SJSA1 (cell line): Measurements from ENCODE around the gene PCNT. TPM values are rescaled to one million over a fixed set of nuclear protein-coding genes. Genes with fewer than 3 reads are reported as not detected.

ENCODE experiments used
- DNase-seq, 2 experiments: peaks; one replicate each; pipeline ENCODE4 v3.0.0-alpha.2; 2015 to 2020; ENCODE audit warnings: low spot score in 2 of 2, low read depth in 1 of 2
- H3K27ac ChIP-seq: fragments of 250-450 bp; sonication (Bioruptor Pico); 2 replicates; pipeline ENCODE4 v1.5.1; 2020; ENCODE audit warnings: mild to moderate bottlenecking, moderate library complexity
- H3K27me3 ChIP-seq: fragments of 250-450 bp; sonication (Bioruptor Pico); replicated peaks from 2 replicates; pipeline ENCODE4 v1.5.1; 2020; ENCODE audit warnings: mild to moderate bottlenecking, moderate library complexity
- H3K36me3 ChIP-seq: fragments of 250-450 bp; sonication (Bioruptor Pico); 2 replicates; pipeline ENCODE4 v1.5.1; 2020; ENCODE audit warnings: mild to moderate bottlenecking
- H3K4me1 ChIP-seq: fragments of 250-450 bp; sonication (Bioruptor Pico); replicated peaks from 2 replicates; pipeline ENCODE4 v1.6.1; 2021; ENCODE audit warnings: mild to moderate bottlenecking
- H3K4me3 ChIP-seq: fragments of 250-450 bp; sonication (Bioruptor Pico); 2 replicates; pipeline ENCODE4 v1.5.1; 2020; ENCODE audit warnings: mild to moderate bottlenecking
- H3K9me3 ChIP-seq: fragments of 250-450 bp; sonication (Bioruptor Pico); replicated peaks from 2 replicates; pipeline ENCODE4 v1.5.1; 2020; ENCODE audit warnings: mild to moderate bottlenecking
- total RNA-seq: library from RNA; depleted of rRNA; stranded (reverse); fragments of >200 nt; shearing (Covaris generic); gene quantifications from 2 replicates; pipeline ENCODE4 v1.2.3, GENCODE V29; 2014

The PCNT gene
- total RNA-seq, 1 experiment from 2014 or later: 57.3 TPM

GRCh38 chr21:46469275-46469674, 145.3 kb downstream of the PCNT start:
- no peak for DNase-seq
- Histone ChIP-seq H3K4me3 (no peak overlapping the region), H3K9me3 (no peaks in the 10 kb centered on the region), H3K27me3 (no peaks in the 10 kb centered on the region), H3K36me3 (peaks cover 33% of the 10 kb centered on the region), H3K4me1 (no peaks in the 10 kb centered on the region; the same call in 1 of the 2 replicates), H3K27ac (no peak overlapping the region)

GRCh38 chr21:46471514-46471913, 147.6 kb downstream of the PCNT start:
- Histone ChIP-seq H3K27ac (no peak overlapping the region), H3K4me1 (no peaks in the 10 kb centered on the region; the same call in 1 of the 2 replicates), H3K9me3 (no peaks in the 10 kb centered on the region), H3K4me3 (no peak overlapping the region), H3K36me3 (peaks cover 20% of the 10 kb centered on the region), H3K27me3 (no peaks in the 10 kb centered on the region)
- DNase-seq: no peak

GRCh38 chr21:46472246-46472645, 148.3 kb downstream of the PCNT start:
- no peaks in the 10 kb centered on the region for H3K27me3 ChIP-seq
- H3K4me3 ChIP-seq: no peak overlapping the region
- peaks cover 20% of the 10 kb centered on the region for H3K36me3 ChIP-seq
- DNase-seq: no peak
- no peak overlapping the region for H3K27ac ChIP-seq
- no peaks in the 10 kb centered on the region for H3K9me3 ChIP-seq
- no peaks in the 10 kb centered on the region; the same call in 1 of the 2 replicates for H3K4me1 ChIP-seq

- Histone ChIP-seq H3K27me3 (no peaks in the 10 kb centered on the region), H3K36me3 (peaks cover 15% of the 10 kb centered on the region), H3K27ac (no peak overlapping the region), H3K4me1 (no peaks in the 10 kb centered on the region; the same call in 1 of the 2 replicates), H3K4me3 (no peak overlapping the region), H3K9me3 (no peaks in the 10 kb centered on the region)
- no peak for DNase-seq
Measured at GRCh38 chr21:46474382-46474781, 150.4 kb downstream of the PCNT start.

GRCh38 chr21:46475296-46475695, 151.3 kb downstream of the PCNT start:
- Histone ChIP-seq H3K4me1 (no peaks in the 10 kb centered on the region; the same call in 1 of the 2 replicates), H3K9me3 (no peaks in the 10 kb centered on the region), H3K27me3 (no peaks in the 10 kb centered on the region), H3K4me3 (no peak overlapping the region), H3K36me3 (peaks cover 15% of the 10 kb centered on the region), H3K27ac (no peak overlapping the region)
- DNase-seq: no peak

GRCh38 chr21:46477765-46478164, 153.8 kb downstream of the PCNT start:
- H3K36me3 ChIP-seq: peaks cover 27% of the 10 kb centered on the region
- 0 out of 2 replicates have a peak, but pooled peaks cover 3% of the 10 kb centered on the region for H3K9me3 ChIP-seq
- peaks cover 5% of the 10 kb centered on the region for H3K4me1 ChIP-seq
- no peaks in the 10 kb centered on the region for H3K27me3 ChIP-seq
- H3K4me3 ChIP-seq: no peak overlapping the region
- DNase-seq: no peak
- H3K27ac ChIP-seq: no peak overlapping the region

GRCh38 chr21:46478910-46479309, 155.0 kb downstream of the PCNT start:
- H3K4me1 ChIP-seq: peaks cover 5% of the 10 kb centered on the region
- no peak overlapping the region for H3K4me3 ChIP-seq
- H3K36me3 ChIP-seq: peaks cover 27% of the 10 kb centered on the region
- H3K9me3 ChIP-seq: 0 out of 2 replicates have a peak, but pooled peaks cover 3% of the 10 kb centered on the region
- no peak overlapping the region for H3K27ac ChIP-seq
- no peaks in the 10 kb centered on the region for H3K27me3 ChIP-seq
- no peak for DNase-seq

- H3K9me3 ChIP-seq: 0 out of 2 replicates have a peak, but pooled peaks cover 3% of the 10 kb centered on the region
- H3K4me1 ChIP-seq: peaks cover 5% of the 10 kb centered on the region
- H3K27ac ChIP-seq: no peak overlapping the region
- H3K4me3 ChIP-seq: no peak overlapping the region
- H3K36me3 ChIP-seq: peaks cover 29% of the 10 kb centered on the region
- H3K27me3 ChIP-seq: no peaks in the 10 kb centered on the region
- no peak for DNase-seq
Measured at GRCh38 chr21:46480466-46480865, 156.5 kb downstream of the PCNT start.

- no peak overlapping the region for H3K4me3 ChIP-seq
- H3K27ac ChIP-seq: no peak overlapping the region
- peaks cover 5% of the 10 kb centered on the region for H3K4me1 ChIP-seq
- 0 out of 2 replicates have a peak, but pooled peaks cover 3% of the 10 kb centered on the region for H3K9me3 ChIP-seq
- no peak for DNase-seq
- peaks cover 45% of the 10 kb centered on the region for H3K36me3 ChIP-seq
- no peaks in the 10 kb centered on the region for H3K27me3 ChIP-seq
Measured at GRCh38 chr21:46482225-46482845, 158.4 kb downstream of the PCNT start.

GRCh38 chr21:46482846-46483231, 158.9 kb downstream of the PCNT start:
- peaks cover 5% of the 10 kb centered on the region for H3K4me1 ChIP-seq
- H3K27me3 ChIP-seq: no peaks in the 10 kb centered on the region
- H3K36me3 ChIP-seq: peaks cover 48% of the 10 kb centered on the region
- no peak for DNase-seq
- H3K4me3 ChIP-seq: no peak overlapping the region
- H3K27ac ChIP-seq: no peak overlapping the region
- 0 out of 2 replicates have a peak, but pooled peaks cover 3% of the 10 kb centered on the region for H3K9me3 ChIP-seq

GRCh38 chr21:46483300-46484295, 159.6 kb downstream of the PCNT start:
- Histone ChIP-seq H3K9me3 (0 out of 2 replicates have a peak, but pooled peaks cover 3% of the 10 kb centered on the region), H3K4me1 (peaks cover 5% of the 10 kb centered on the region), H3K27ac (no peak overlapping the region), H3K27me3 (no peaks in the 10 kb centered on the region), H3K36me3 (peaks cover 49% of the 10 kb centered on the region), H3K4me3 (no peak overlapping the region)
- no peak for DNase-seq

- Histone ChIP-seq H3K27me3 (no peaks in the 10 kb centered on the region), H3K4me1 (peaks cover 5% of the 10 kb centered on the region), H3K9me3 (0 out of 2 replicates have a peak, but pooled peaks cover 3% of the 10 kb centered on the region), H3K27ac (no peak overlapping the region), H3K36me3 (peaks cover 42% of the 10 kb centered on the region), H3K4me3 (no peak overlapping the region)
- no peak for DNase-seq
Measured at GRCh38 chr21:46486481-46487126, 162.6 kb downstream of the PCNT start.

- Histone ChIP-seq H3K4me1 (peaks cover 5% of the 10 kb centered on the region), H3K27me3 (no peaks in the 10 kb centered on the region), H3K27ac (no peak overlapping the region), H3K36me3 (peaks cover 50% of the 10 kb centered on the region), H3K9me3 (no peaks in the 10 kb centered on the region), H3K4me3 (no peak overlapping the region)
- DNase-seq: no peak
Measured at GRCh38 chr21:46489162-46489663, 165.3 kb downstream of the PCNT start.
